T47D (cell line): ENCODE results near the gene TFPT.

Source experiments
- DNase-seq, 2 experiments: peaks; one replicate each; pipeline versions ENCODE4 v3.0.0 to v3.0.0-alpha.2; 2011 to 2012; ENCODE audit warnings: low read depth in 1 of 2, low spot score in 1 of 2
- JUND ChIP-seq: IDR thresholded peaks from 2 replicates; pipeline ENCODE4 v1.6.1; 2012; ENCODE audit warnings: low read depth
- in situ Hi-C: cut with HindIII; loops from 2 replicates; pipeline ENCODE4 v1.10.0; 2016; ENCODE audit warnings: low sequenced_read_pairs, low pct_unique_long_range_greater_than_20kb

The TFPT gene, protein sequence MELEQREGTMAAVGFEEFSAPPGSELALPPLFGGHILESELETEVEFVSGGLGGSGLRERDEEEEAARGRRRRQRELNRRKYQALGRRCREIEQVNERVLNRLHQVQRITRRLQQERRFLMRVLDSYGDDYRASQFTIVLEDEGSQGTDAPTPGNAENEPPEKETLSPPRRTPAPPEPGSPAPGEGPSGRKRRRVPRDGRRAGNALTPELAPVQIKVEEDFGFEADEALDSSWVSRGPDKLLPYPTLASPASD

GRCh38 chr19:54115109-54116063 is at the start of gene TFPT, which contains the start of gene PRPF31:
Gene TFPT, minus strand, starts transcription at chr19:54115657. Its CDS starts 388 bp downstream, at chr19:54115269.
Gene PRPF31, plus strand, starts transcription at chr19:54115754. Its CDS starts 2,525 bp downstream, at chr19:54118279.
- peak; percentile 89 to 98 for DNase-seq
- in situ Hi-C loops = no loop called here
- no peak for TF ChIP-seq JUND

- in situ Hi-C loops = no loop called here
- TF ChIP-seq JUND = no peak
- DNase-seq = no peak
Measured at GRCh38 chr19:54165222-54165621, 49.8 kb upstream of the TFPT start.

DNA sequence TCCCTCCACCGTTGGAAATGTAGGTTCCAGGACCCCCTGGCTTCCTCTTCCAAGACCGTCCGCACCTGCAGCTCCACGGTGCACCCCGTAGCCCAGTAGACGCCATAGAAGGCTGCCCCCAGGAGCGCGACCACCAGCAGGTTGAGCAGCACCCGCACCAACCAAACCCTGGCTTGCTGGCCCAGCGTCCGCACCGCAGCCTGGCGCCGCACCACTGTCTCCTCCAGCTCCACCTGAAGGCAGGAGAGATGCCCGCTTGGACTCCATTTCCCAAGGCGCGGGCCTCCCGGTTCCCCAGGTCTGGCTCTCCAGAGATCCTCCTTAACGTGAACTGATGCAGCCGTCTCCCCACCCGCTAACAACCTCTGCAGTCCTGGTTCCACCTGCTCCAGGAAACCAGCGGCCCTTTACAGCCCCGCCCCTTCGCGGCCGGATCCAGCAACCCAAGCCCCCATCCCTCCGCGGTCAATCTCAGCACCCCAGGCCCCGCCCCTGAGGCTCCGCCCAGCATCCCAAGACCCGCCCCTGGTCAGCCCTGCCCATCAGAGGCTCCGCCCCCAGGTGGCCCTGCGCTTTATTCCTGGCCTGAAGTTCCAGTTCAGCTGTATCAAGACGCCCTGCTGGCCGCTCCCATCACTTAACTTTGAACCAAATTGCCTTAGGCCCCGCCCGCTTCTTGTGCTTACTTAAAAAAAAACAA is 49.1 kb upstream of the TFPT start:
- in situ Hi-C loops = no loop called here
- no peak for DNase-seq

GRCh38 chr19:54162884-54163283 is 47.4 kb upstream of the TFPT start:
- TF ChIP-seq JUND = no peak
- in situ Hi-C loops = no loop called here
- DNase-seq = no peak

More for the DNA sequence above, 49.1 kb upstream of the TFPT start:
- TF ChIP-seq JUND = no peak

GRCh38 chr19:54162241-54162805 is 46.9 kb upstream of the TFPT start:
- no peak for TF ChIP-seq JUND
- peak in 1 of 2 experiments; percentile 88 for DNase-seq

DNA sequence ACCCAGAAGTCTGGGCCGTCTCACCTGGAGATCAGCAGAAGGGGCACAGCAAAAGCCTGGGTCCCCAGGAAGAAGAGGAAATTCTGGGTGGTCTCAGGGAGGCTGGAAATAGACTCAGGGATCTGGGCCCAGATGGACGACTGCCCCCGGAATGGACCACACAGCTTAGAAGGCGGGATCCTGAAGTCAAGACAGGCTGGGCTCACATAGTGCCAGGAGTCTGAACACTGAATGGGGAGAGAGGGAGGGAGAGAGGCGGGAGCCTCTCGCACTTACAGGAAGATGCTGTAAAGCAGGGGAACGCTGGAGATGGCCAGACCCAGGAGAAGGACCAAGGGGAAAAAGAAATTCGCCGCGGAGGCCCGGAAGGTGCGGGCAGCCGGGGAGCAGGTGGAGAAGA is 45.4 kb upstream of the TFPT start:
- in situ Hi-C loops = no loop called here
- TF ChIP-seq JUND = no peak
- no peak for DNase-seq

More at GRCh38 chr19:54162241-54162805, 46.9 kb upstream of the TFPT start:
- in situ Hi-C loops = no loop called here

DNA sequence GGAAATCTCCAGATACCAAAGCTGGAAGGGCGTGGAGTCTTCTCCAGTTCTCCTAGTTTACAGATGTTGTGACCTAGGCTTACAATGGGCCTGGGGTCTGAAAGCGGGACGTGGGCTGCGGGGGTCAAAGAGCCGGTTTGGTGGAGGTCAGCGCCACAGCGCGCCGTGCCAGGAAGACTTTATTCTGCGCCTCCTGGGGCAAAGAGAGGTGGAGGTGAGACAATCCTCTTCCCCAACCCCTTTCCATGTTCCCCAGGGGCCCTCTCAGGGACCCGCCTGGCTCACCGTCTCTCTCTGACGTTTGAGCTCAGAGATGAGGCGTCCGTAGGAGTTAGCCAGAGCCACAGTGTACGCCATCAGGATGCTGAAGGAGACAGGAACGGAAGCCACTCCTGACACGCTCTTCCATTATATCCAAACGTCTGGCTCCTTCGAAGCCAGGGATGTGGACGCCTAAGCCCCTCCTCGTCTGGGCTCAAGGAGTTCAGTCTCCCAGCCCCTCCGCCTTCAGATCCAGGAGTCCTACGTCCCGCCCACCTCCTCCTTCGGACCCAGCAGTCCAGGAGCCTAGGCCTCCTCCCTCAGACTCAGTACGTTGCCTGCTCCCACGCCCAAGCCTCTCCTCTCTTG is 44.8 kb upstream of the TFPT start:
- in situ Hi-C loops = no loop called here

GRCh38 chr19:54159352-54160181 is 44.1 kb upstream of the TFPT start, which contains the start of gene LENG1:
Gene LENG1, minus strand, starts transcription at chr19:54159721. Its CDS starts 26 bp downstream, at chr19:54159695.
- in situ Hi-C loops = no loop called here
- no peak for TF ChIP-seq JUND

More for the DNA sequence above, 44.8 kb upstream of the TFPT start:
- no peak for DNase-seq
- TF ChIP-seq JUND = no peak

DNA sequence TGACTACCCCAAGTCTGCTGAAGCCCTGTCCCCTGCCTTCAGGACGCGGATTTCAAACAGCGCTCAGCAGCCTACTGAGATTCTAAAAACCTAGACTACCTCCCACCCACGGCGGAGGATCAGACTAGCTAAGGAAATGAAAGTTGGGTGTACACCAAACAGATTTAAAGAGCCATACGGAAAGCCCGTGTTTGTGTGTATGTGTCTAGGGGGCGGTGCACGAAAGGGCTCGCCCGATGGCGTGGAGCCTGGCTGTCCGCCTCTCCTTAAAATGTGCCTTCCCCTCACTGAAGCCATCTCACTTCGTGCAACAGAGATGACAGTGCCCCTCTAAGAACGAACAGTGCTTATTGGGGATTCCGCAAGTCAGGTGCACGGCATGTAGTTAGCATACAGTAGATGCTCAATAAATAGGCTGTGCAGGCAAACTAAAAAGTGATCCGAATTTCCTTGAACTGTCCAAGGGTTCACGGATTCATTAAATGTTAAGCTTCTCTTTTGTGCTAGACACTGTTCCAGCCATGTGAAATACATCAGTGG is 43.4 kb upstream of the TFPT start:
- DNase-seq = no peak
- in situ Hi-C loops = no loop called here

More at GRCh38 chr19:54159352-54160181, 44.1 kb upstream of the TFPT start, which contains the start of gene LENG1:
- peak; percentile 94 to 100 for DNase-seq

GRCh38 chr19:54156953-54157352 is 41.5 kb upstream of the TFPT start:
- in situ Hi-C loops = no loop called here
- peak in 1 of 2 experiments; percentile 77 for DNase-seq
- no peak for TF ChIP-seq JUND

More for the DNA sequence above, 43.4 kb upstream of the TFPT start:
- no peak for TF ChIP-seq JUND
